HG03139 (cell line): ENCODE measurements around the gene NTN1.

Experiments
- ATAC-seq: cut with Tn5 transposase; IDR thresholded peaks from one replicate; pipeline ENCODE4 v1.9.1; 2021; ENCODE audit not compliant: unreplicated experiment

Gene NTN1

DNA sequence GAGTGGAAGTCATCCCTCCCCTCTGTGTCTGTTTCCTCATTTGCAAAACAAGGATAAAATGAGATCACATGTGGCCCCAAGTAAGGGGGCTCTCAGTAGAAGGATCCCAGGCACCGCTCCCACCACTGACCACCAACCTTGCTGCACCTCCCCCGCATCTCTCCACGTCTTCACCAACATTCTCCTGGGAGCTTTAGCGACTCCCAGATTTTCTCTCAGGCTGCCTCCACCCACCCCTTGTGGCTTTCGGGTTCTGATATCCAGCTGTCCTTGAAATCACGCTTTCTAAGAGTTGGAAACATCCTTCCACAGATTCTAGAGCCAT is 16.4 kb upstream of the NTN1 start:
- no peak for ATAC-seq

DNA sequence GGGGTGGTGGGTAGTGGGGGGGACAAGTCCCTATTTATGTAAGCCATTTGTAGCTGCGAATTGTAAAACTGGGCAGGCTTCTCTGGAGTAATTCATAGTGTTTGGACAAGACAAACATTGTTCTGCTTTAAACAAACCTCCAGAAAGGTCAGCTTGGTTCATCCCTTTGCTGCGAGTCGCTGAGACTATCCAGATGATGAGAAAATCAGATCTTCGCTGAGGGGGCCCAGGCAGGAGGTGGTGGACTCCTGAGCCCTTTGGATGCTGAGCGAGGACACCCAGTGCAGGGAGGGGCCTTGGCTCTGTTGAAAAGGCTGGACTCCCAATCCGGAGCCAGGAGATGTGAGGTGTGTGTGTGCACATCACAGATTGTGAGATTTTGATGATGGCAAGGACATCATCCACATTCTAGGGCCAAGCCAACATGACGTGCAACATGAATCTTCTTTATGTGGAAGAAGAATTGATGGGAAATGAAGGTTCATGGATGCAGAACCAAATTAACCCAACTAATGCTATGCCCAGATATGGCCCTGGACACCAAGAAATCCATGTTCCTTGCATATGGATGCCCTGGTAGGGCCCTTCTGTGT is 15.0 kb upstream of the NTN1 start:
- no peak for ATAC-seq

DNA sequence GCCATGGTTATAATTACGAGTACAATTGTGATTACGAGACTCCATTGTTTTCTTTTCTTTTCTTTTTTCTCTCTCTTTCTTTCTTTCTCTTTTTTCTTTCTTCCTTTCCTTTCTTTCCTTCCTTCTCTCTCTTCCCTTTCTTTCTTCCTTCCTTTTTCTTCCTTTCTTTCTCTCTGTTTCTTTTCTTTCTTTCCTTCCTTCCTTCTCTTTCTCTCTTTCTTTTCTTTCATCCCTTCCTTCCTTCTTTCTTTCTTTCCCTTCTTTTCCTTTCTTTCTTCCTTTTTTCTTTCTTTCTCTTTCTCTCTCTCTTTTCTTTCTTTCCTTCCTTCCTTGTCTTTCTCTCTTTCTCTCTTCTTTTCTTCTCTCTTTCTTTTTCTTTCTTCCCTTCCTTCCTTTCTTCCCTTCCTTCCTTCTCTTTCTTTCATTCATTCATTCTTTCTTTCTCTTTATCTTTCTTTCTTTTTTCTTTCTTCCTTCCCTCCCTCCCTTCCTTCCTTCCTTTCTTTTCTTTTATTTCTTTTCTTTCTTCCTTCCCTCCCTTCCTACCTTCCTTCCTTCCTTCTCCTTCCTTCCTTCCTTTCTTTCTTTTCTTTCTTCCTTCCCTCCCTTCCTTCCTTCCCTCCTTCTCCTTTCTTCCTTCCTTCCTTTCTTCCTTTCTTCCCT is 14.1 kb upstream of the NTN1 start:
- no peak for ATAC-seq

DNA sequence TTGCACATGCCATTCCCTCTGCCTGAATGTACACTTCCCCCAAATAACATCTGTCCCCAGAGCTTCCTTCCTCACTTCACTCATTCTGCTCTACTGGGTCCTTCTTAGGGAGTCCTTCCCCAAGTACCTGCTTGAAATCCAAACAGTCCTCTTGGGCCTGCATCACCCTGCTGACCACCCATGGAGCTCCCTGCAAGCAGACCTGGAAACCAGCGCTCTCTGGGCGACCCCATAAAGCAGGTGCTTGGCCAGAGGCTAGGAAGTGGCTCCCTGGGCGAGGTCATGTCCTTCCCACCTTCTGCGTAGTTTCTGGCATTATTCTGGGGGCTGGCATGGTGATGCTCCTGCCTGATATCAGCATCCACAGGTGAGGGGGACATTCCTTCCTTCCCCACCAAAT is 12.2 kb upstream of the NTN1 start:
- no peak for ATAC-seq

DNA sequence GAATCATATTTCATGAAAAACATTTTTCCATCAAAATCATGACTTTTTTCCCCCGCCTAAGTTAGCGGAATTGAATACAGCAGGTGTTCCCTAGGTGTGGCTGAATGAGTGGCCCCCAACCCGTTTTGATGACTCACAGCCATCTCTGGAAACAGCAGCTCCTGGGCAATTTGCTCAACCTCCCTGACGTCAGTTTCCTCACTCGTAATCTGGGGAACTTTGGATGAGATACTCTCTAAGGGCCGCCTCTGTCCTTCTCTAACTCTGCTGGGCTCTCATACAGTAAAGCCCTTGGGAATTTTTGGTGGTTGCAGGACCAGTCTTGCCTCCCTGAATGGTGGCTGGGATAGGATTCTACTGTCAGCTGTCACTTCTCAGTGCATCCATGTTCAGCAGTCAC is 11.6 kb upstream of the NTN1 start:
- no peak for ATAC-seq

DNA sequence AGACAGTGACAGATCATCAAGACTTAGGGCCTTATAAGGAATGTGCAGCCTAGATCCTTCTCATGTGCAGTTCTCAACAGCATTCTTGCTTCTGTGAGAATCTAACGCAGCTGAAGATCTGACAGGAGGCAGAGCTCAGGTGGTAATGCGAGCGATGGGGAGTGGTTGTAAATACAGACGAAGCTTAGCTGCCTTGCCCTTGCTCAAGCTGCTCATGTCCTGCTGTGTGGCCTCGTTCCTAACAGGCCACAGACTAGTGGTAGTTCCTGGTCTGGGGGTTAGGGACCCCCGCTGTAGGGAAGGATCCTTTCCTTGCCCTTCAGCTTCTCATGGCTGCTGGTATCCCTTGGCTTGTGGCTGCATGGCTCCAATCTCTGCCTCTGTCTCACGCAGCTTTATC is 10.3 kb upstream of the NTN1 start:
- no peak for ATAC-seq

DNA sequence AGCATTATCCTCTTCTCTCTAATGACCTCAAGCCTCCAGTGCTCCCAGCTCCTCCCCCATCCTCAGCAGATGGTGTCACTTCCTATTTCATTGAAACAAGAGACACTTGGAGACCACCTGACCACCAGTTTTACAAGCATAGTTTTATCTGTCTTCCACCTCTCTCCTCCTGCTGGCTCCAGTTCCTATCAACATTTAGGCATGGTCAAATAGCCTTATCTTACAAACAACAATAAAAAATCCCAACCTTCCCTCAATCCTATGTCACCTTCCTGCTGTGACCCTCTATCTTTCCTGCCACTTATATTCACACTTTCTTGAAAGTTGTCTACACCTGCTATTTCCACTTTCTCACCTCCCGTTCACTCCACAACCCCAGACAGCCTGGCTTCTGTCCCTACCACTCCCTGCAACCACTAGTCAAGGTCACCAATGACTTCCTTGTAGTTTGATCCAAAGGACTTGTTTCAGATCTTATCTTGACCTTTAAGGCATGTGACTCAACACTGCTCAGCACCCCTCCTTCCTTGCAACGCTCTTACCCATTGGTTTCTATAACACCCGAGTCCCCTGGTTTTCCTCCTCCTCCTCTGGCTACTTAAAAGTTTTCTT is 4.3 kb upstream of the NTN1 start:
- ATAC-seq: no peak

DNA sequence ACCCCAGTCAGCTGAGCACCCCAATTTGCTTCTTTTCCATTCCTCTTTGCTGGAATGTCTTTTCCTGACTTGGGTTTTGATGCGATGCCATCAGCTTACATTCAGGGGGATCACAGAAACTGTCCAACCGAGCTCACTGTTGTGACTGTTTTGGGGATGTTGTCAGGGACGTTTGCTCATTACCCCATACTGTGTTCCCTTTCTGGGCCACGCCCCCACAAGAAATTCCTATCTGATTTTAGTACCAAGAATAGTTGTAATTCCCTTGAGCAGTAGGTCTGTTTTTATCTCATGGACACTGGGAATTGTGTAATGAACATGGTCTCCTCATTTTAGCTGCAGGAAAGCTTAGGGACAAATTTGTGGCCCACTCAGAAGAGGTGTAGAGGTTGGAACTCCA is 2.6 kb upstream of the NTN1 start:
- ATAC-seq: no peak

DNA sequence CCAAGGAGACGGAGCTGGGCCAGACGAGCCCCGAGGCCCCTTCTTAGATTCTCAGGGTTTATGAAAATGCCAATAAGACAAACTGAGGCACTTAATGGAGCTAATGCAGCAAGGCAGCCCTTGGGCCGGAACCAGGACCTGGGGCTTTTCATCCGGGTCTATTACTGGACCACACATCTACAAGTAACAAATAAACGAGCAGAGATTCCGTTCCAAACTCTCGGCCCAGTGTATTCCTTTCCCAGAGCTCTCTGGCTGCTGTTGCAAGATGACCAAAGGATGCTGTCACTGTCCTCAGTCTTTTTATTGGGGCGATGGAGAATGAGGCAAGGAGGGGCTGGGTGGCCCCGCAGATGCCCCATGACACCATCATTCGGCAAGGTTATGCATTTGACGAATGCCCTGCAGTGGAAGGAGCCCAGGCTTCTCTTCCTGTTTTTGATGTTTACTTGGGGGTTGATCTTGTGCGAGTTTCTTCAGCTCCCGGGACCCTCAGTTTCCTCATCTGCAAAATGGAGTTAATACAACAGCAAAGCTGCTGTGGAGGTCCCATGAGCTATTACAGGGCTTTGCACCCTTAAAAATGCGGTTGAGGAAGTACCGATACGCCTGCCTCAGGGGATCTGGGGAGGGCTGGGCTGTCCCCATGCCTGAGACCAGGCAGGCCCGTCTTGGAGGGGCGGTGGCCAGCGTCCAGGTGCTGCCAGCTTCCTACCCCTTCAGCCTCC is 1.1 kb upstream of the NTN1 start:
- no peak for ATAC-seq

DNA sequence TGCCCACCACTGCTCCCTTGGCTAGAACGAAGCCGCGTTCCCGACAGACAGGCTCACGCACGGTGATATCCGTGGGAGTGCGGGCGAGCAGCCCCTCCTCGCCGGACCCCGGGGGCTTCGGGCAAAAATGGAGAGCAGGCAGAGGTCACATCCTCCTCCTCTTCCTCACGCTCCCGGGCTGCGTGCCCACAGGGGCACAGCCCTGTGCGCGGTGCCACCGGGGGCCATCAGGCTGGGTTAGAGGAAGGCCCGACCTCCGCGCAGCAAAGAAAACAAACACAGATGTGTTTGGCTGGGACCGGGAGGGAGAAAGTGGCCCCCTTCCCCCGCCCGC is 519 bp upstream of the NTN1 start:
- no peak for ATAC-seq

DNA sequence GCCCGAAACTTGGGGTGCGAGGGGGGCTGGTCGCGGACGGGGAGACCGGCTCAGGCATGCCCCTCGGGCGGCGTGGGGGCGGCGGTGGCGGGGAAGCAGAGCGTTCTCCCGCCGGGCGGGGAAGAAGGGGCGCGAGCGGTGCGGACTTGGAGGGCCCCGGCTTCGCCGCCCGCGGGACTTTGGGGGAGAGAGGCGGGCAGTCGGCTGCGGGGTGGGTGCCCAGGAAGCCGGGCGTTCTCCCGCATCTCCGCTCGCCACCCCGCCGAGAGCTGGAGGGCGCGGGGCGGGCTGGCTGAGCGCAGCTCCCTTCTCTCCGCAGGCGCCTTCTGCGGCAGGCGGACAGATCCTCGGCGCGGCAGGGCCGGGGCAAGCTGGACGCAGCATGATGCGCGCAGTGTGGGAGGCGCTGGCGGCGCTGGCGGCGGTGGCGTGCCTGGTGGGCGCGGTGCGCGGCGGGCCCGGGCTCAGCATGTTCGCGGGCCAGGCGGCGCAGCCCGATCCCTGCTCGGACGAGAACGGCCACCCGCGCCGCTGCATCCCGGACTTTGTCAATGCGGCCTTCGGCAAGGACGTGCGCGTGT is 772 bp downstream of the NTN1 start:
- ATAC-seq: no peak

DNA sequence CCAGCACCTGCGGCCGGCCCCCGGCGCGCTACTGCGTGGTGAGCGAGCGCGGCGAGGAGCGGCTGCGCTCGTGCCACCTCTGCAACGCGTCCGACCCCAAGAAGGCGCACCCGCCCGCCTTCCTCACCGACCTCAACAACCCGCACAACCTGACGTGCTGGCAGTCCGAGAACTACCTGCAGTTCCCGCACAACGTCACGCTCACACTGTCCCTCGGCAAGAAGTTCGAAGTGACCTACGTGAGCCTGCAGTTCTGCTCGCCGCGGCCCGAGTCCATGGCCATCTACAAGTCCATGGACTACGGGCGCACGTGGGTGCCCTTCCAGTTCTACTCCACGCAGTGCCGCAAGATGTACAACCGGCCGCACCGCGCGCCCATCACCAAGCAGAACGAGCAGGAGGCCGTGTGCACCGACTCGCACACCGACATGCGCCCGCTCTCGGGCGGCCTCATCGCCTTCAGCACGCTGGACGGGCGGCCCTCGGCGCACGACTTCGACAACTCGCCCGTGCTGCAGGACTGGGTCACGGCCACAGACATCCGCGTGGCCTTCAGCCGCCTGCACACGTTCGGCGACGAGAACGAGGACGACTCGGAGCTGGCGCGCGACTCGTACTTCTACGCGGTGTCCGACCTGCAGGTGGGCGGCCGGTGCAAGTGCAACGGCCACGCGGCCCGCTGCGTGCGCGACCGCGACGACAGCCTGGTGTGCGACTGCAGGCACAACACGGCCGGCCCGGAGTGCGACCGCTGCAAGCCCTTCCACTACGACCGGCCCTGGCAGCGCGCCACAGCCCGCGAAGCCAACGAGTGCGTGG is 1.5 kb downstream of the NTN1 start:
- ATAC-seq: no peak

DNA sequence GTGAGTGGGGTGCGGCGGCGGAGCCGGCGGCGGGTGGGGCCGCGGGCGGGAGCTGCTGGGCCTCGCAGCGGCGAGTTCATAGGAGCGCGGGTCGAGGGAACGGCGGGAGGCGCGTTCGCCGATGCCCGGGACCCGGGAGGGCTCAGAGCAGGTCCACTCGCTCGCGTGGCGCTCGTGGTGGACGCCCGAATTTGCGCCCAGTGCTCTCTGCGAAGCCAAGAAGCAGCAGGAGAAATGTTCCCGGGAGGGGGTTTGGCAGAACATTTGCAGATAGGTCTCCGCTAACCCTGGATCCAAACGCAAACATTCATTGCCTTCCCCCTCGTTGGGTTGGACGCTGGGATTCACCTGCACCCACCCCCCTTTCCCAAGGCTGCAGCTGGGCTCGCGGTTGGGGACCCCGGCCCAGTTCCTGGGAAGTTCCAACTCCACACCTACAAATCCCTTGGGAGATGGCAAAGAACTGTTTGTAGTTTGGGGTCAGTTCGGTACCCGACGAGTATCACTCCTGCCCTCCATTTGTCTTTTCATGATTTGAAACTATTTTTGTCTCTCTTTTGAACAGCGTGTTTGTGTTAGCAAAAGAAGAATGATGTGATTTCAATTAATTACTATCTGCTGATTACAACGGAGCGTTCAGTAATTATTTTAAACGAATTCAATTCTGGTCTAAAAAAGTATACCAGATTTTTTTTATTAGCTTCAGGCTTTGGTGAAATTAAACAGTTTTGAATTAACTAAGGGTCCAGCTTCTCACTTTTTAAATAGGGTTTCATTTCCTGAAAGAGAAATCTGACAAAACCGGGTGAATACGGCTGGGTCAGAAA is 2.3 kb downstream of the NTN1 start:
- no peak for ATAC-seq

DNA sequence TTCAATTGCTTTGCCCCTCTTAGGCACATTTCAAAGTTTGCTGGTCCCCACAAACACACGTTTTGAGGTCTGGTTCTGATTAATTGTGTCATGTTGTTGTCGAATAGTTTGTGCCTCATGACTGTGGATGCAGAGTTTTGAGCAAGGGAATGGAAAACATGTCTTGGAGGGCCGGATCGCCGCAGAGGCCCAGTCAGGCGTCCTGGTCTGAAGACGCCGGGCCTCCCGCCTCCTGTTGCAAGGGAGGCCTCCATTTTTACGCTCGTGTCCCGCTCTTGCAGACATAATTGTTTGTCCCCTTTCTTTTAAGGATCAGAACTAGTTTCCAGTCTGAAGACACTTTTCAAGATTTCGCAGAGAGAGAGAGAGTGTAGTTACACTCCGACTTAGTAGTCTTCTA is 3.2 kb downstream of the NTN1 start:
- ATAC-seq: no peak

DNA sequence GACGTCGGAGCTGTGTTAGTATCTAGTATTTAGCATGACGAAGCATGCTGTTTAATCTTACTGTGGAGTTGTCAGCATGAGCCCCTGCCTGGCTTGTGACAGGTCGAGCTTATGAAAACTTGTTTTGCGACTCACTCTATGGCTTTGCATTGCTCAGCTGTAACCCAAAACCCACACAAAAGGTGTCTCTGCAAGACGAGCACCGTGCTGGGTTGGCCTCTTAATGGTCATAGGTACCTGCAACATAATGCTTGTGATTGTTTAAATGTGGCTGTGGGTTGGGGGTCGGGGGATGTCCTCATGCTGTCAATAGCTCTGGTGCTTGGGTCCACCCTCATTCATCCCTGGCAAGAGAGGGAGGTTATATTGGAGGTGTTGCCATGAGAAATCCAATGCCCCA is 5.4 kb downstream of the NTN1 start:
- ATAC-seq: no peak

DNA sequence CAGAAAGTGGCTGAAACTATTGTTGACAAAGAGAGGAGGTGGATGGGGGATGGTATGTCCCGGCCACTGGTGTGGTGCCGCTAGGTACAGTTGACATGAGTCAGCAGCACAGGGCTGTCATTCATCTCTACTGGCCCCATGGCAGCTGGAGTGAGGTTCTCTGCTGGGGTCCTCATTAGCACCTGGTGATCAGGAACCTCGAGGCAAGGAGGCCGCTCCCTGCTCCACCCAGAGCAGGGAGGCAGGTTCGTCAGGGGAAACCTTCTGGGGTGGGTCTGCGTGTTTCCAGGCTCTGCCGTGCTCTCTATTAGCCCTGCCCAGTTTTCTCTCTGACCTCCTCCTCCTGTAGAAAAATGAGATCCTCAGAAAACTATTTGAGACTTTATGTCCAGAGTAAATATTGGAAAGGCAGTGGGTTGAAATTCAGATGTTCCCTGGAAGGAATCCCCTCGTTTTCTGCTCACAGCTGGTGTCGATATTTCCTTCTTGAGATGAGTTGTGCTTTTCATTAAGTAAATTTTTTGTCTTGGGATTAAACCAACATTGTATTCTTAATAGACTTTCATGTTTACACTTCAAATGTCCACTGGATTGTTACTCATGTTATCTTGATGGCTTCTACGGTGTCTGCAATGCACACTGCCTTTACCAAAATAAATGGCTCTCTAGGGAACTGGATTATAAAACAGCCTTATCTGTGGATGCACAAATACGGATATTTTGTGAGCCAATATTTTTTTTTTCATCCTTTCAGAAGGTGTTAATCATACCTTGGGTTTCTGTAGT is 7.1 kb downstream of the NTN1 start:
- no peak for ATAC-seq

DNA sequence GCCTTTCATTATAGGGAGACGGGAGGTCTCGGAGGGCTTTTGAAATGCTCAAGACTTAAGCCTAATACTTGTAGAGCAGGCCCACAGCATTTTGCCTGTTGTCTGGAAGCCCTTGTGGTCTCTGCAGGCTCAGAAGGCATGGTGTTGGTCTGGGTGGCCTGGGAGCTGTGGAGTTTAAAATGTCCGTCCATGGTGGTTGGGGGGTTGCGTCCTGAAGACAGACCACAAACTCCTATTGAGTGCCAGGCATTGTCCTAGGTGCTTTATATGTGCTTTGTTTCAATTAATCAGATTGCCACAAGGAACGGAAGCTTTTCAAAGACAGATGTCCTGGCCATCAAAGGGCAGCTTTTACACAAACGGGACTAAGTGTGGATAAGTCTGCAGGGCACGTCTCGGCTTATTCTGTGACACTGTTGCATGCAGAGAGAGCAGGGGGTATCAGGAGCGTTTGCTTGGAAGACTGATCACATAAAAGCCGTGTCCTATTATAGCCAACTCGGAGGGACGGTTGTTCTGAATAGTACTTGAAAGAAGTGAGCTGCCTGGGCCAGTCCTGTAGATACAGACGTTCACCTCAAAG is 7.8 kb downstream of the NTN1 start:
- ATAC-seq: no peak

DNA sequence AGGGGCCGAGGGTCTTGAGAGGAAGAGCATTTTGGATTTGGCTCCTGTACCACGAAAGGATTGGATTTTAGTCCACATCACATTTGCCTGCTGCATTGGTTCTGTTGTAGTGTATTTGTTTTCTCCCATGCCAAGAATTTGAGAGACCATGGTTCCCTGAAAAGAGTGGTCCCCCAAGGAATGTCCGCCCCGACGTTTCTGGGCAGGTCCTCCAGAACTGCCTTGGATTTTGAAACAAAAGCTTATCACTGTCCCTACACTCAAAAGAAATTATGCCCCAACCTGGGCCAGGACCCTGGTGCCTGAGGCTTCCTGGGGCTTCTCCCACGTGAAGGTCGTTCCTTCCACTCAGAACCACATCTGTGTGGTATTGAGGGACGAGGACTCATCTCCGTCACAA is 10.8 kb downstream of the NTN1 start:
- ATAC-seq: no peak

DNA sequence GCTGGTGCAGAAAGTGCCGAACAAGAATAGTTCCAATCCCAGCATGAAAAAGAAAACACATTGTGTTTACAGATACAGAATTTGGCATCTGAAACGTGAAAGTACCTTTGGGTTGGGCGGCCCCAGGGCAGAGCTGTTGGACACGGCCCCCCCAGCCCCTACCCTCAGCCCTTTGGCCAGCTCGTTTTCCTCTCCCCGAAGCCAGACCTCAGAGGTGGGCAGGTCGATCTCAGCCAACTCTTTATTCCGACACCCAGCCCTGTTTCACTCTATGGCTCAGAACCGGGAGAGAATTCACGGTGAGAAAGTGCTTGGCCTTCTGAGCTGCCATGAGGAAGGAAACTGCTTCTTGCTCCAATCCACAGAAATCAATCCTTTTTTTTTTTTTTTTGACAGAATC is 11.3 kb downstream of the NTN1 start:
- no peak for ATAC-seq
